Karpas-422 (cell line): Measurements from ENCODE around the gene MSANTD1. TPM values are rescaled to one million over a fixed set of nuclear protein-coding genes. Genes with fewer than 3 reads are reported as not detected.

Source experiments
- DNase-seq: peaks from one replicate; pipeline ENCODE4 v3.0.0-alpha.2; 2015
- H2AFZ ChIP-seq: fragments of 200-600 bp; sonication (generic); 2 replicates; pipeline ENCODE4 v1.6.1; 2014; ENCODE audit warnings: antibody characterized with exemption, low read length, mixed read lengths
- H3K27ac ChIP-seq: fragments of 200-600 bp; sonication (generic); 2 replicates; pipeline ENCODE4 v1.5.1; 2014; ENCODE audit warnings: mild to moderate bottlenecking, low read length, moderate library complexity
- H3K27me3 ChIP-seq: fragments of 200-600 bp; sonication (generic); 2 replicates; pipeline ENCODE4 v1.6.1; 2014; ENCODE audit warnings: low read length, mixed read lengths
- H3K36me3 ChIP-seq: fragments of 200-600 bp; sonication (generic); 2 replicates; pipeline ENCODE4 v1.6.1; 2014; ENCODE audit warnings: low read length, mixed read lengths; ENCODE audit not compliant: insufficient read depth
- H3K4me1 ChIP-seq: fragments of 200-600 bp; sonication (generic); 2 replicates; pipeline ENCODE4 v1.6.1; 2014; ENCODE audit warnings: mild to moderate bottlenecking, low read length, mixed read lengths
- H3K4me2 ChIP-seq: fragments of 200-600 bp; sonication (generic); 2 replicates; pipeline ENCODE4 v1.6.1; 2014; ENCODE audit warnings: low read length, low read depth, mild to moderate bottlenecking; ENCODE audit not compliant: poor library complexity, severe bottlenecking
- H3K4me3 ChIP-seq: fragments of 200-600 bp; sonication (generic); 2 replicates; pipeline ENCODE4 v1.5.1; 2014; ENCODE audit warnings: mild to moderate bottlenecking, antibody characterized with exemption, low read length, mixed read lengths
- H3K79me2 ChIP-seq: fragments of 200-600 bp; sonication (generic); 2 replicates; pipeline ENCODE4 v1.6.1; 2014; ENCODE audit warnings: mild to moderate bottlenecking, low read length, mixed read lengths
- H3K9ac ChIP-seq: fragments of 200-600 bp; sonication (generic); 2 replicates; pipeline ENCODE4 v1.6.0; 2014; ENCODE audit warnings: low read length
- H3K9me2 ChIP-seq: fragments of 200-600 bp; sonication (generic), shearing (Covaris generic); replicated peaks from 2 replicates; pipeline ENCODE4 v1.6.0; 2014; ENCODE audit warnings: mild to moderate bottlenecking, low read length, moderate library complexity; ENCODE audit not compliant: insufficient read depth
- H3K9me3 ChIP-seq: fragments of 300-700, 200-600 bp; sonication (generic); 2 replicates; pipeline ENCODE4 v1.6.1; 2014; ENCODE audit warnings: low read length, mixed read lengths
- H4K20me1 ChIP-seq: fragments of 200-600 bp; sonication (generic); 2 replicates; pipeline ENCODE4 v1.6.1; 2014; ENCODE audit warnings: mild to moderate bottlenecking, antibody characterized with exemption, low read length, low read depth; ENCODE audit not compliant: insufficient read depth
- total RNA-seq: library from RNA; depleted of rRNA; stranded (reverse); fragments of >200 nt; shearing (Covaris generic); gene quantifications from 2 replicates; pipeline ENCODE4 v1.2.3, GENCODE V29; 2014; ENCODE audit warnings: low replicate concordance

Gene MSANTD1
- total RNA-seq, 1 experiment from 2014 or later: 0.52 TPM

GRCh38 chr4:3239303-3239702 is 9.7 kb upstream of the MSANTD1 start:
- Histone ChIP-seq H3K27ac (no peak overlapping the region), H2AFZ (no peak overlapping the region), H3K4me3 (no peak overlapping the region), H3K9me3 (no peaks in the 10 kb centered on the region), H3K79me2 (no peaks in the 10 kb centered on the region), H3K9ac (no peak overlapping the region), H3K4me2 (no peak overlapping the region), H3K9me2 (no peaks in the 10 kb centered on the region), H4K20me1 (no peaks in the 10 kb centered on the region), H3K36me3 (no peaks in the 10 kb centered on the region; the same call in 1 of the 2 replicates), H3K27me3 (no peaks in the 10 kb centered on the region), H3K4me1 (no peaks in the 10 kb centered on the region)
- no peak for DNase-seq

GRCh38 chr4:3239998-3240920 is 8.7 kb upstream of the MSANTD1 start:
- no peaks in the 10 kb centered on the region for H3K4me1 ChIP-seq
- H3K79me2 ChIP-seq: no peaks in the 10 kb centered on the region
- no peak overlapping the region for H3K27ac ChIP-seq
- H3K4me3 ChIP-seq: no peak overlapping the region
- H2AFZ ChIP-seq: no peak overlapping the region
- no peaks in the 10 kb centered on the region for H3K9me2 ChIP-seq
- H3K9ac ChIP-seq: no peak overlapping the region
- H3K27me3 ChIP-seq: no peaks in the 10 kb centered on the region
- no peak for DNase-seq
- H3K36me3 ChIP-seq: no peaks in the 10 kb centered on the region; the same call in 1 of the 2 replicates
- H4K20me1 ChIP-seq: no peaks in the 10 kb centered on the region
- H3K9me3 ChIP-seq: no peaks in the 10 kb centered on the region
- H3K4me2 ChIP-seq: no peak overlapping the region

DNA sequence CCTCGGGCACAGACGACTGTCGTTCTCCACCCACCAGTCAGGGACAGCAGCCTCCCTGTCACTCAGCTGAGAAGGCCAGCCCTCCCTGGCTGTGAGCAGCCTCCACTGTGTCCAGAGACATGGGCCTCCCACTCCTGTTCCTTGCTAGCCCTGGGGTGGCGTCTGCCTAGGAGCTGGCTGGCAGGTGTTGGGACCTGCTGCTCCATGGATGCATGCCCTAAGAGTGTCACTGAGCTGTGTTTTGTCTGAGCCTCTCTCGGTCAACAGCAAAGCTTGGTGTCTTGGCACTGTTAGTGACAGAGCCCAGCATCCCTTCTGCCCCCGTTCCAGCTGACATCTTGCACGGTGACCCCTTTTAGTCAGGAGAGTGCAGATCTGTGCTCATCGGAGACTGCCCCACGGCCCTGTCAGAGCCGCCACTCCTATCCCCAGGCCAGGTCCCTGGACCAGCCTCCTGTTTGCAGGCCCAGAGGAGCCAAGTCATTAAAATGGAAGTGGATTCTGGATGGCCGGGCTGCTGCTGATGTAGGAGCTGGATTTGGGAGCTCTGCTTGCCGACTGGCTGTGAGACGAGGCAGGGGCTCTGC is 7.9 kb upstream of the MSANTD1 start:
- H3K27me3 ChIP-seq: no peaks in the 10 kb centered on the region
- no peak for DNase-seq
- H3K4me1 ChIP-seq: no peaks in the 10 kb centered on the region

GRCh38 chr4:3241898-3242524 is 6.9 kb upstream of the MSANTD1 start:
- no peak overlapping the region for H3K9ac ChIP-seq
- no peaks in the 10 kb centered on the region for H3K9me2 ChIP-seq
- no peak overlapping the region for H3K27ac ChIP-seq
- H3K4me3 ChIP-seq: no peak overlapping the region
- DNase-seq: no peak
- H3K79me2 ChIP-seq: no peaks in the 10 kb centered on the region
- H3K4me2 ChIP-seq: no peak overlapping the region
- no peaks in the 10 kb centered on the region for H4K20me1 ChIP-seq
- H2AFZ ChIP-seq: no peak overlapping the region
- no peaks in the 10 kb centered on the region for H3K9me3 ChIP-seq
- no peaks in the 10 kb centered on the region for H3K4me1 ChIP-seq
- no peaks in the 10 kb centered on the region for H3K27me3 ChIP-seq
- no peaks in the 10 kb centered on the region; the same call in 1 of the 2 replicates for H3K36me3 ChIP-seq

More for the DNA sequence above, 7.9 kb upstream of the MSANTD1 start:
- Histone ChIP-seq H3K79me2 (no peaks in the 10 kb centered on the region), H2AFZ (no peak overlapping the region), H3K4me3 (no peak overlapping the region), H3K9ac (no peak overlapping the region), H3K9me2 (no peaks in the 10 kb centered on the region), H3K9me3 (no peaks in the 10 kb centered on the region), H4K20me1 (no peaks in the 10 kb centered on the region), H3K27ac (no peak overlapping the region), H3K4me2 (no peak overlapping the region), H3K36me3 (no peaks in the 10 kb centered on the region; the same call in 1 of the 2 replicates)

GRCh38 chr4:3243136-3243780 is 5.7 kb upstream of the MSANTD1 start:
- H3K9ac ChIP-seq: no peak overlapping the region
- DNase-seq: no peak
- no peak overlapping the region for H3K4me2 ChIP-seq
- no peaks in the 10 kb centered on the region for H3K9me3 ChIP-seq
- H3K4me1 ChIP-seq: no peaks in the 10 kb centered on the region
- no peak overlapping the region for H2AFZ ChIP-seq
- no peak overlapping the region for H3K27ac ChIP-seq
- H4K20me1 ChIP-seq: no peaks in the 10 kb centered on the region
- H3K4me3 ChIP-seq: no peak overlapping the region
- H3K27me3 ChIP-seq: no peaks in the 10 kb centered on the region
- no peaks in the 10 kb centered on the region; the same call in 1 of the 2 replicates for H3K36me3 ChIP-seq
- no peaks in the 10 kb centered on the region for H3K79me2 ChIP-seq
- H3K9me2 ChIP-seq: no peaks in the 10 kb centered on the region

GRCh38 chr4:3244002-3244401 is 5.0 kb upstream of the MSANTD1 start:
- H3K27me3 ChIP-seq: no peaks in the 10 kb centered on the region
- H3K27ac ChIP-seq: no peak overlapping the region
- H3K79me2 ChIP-seq: no peaks in the 10 kb centered on the region
- DNase-seq: no peak
- no peak overlapping the region for H2AFZ ChIP-seq
- H3K9me3 ChIP-seq: no peaks in the 10 kb centered on the region
- no peaks in the 10 kb centered on the region for H3K9me2 ChIP-seq
- no peak overlapping the region for H3K4me2 ChIP-seq
- no peaks in the 10 kb centered on the region for H3K4me1 ChIP-seq
- H3K36me3 ChIP-seq: no peaks in the 10 kb centered on the region; the same call in 1 of the 2 replicates
- no peak overlapping the region for H3K4me3 ChIP-seq
- no peak overlapping the region for H3K9ac ChIP-seq
- no peaks in the 10 kb centered on the region for H4K20me1 ChIP-seq

- no peak for DNase-seq
- H3K27ac ChIP-seq: no peak overlapping the region
- H2AFZ ChIP-seq: no peak overlapping the region
- no peaks in the 10 kb centered on the region for H3K4me1 ChIP-seq
- H3K9me3 ChIP-seq: no peaks in the 10 kb centered on the region
- no peaks in the 10 kb centered on the region for H3K9me2 ChIP-seq
- H3K36me3 ChIP-seq: no peaks in the 10 kb centered on the region; the same call in 1 of the 2 replicates
- H4K20me1 ChIP-seq: no peaks in the 10 kb centered on the region
- no peak overlapping the region for H3K9ac ChIP-seq
- H3K4me2 ChIP-seq: no peak overlapping the region
- no peak overlapping the region for H3K4me3 ChIP-seq
- no peaks in the 10 kb centered on the region for H3K27me3 ChIP-seq
- no peaks in the 10 kb centered on the region for H3K79me2 ChIP-seq
Observed at GRCh38 chr4:3244747-3245146, 4.2 kb upstream of the MSANTD1 start.

DNA sequence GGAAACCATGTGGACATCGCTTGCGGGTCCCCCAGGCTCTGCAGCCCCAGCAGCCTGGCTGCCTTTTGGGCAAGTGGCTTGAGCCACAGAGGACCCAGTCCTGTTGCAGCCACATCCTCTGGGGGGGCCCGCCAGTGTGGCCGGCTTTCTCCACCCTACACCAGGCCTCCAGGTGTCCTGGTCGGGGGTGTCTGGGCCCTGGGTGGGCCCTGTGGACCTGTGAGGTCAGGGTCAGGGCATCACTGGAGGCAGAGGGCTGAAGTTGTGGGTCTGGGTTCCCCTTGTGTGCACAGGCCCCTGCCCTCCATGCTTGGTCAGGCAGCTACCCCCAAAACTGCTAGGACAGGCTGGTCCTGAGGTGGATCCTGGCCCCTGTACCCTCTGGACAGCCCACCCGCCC is 3.3 kb upstream of the MSANTD1 start:
- Histone ChIP-seq H3K9me2 (no peaks in the 10 kb centered on the region), H2AFZ (no peak overlapping the region), H4K20me1 (no peaks in the 10 kb centered on the region), H3K79me2 (no peaks in the 10 kb centered on the region), H3K4me1 (no peaks in the 10 kb centered on the region), H3K36me3 (no peaks in the 10 kb centered on the region; the same call in 1 of the 2 replicates), H3K4me2 (no peak overlapping the region), H3K9ac (no peak overlapping the region), H3K4me3 (no peak overlapping the region), H3K27ac (no peak overlapping the region), H3K9me3 (no peaks in the 10 kb centered on the region), H3K27me3 (no peaks in the 10 kb centered on the region)
- no peak for DNase-seq
